IPS-15b (cell line): ENCODE results near the gene CHD5.

Experiments
- H3K27me3 ChIP-seq: one replicate; pipeline ENCODE4 v1.6.1; 2013; ENCODE audit warnings: low read length; ENCODE audit not compliant: control insufficient read depth, insufficient read depth
- H3K36me3 ChIP-seq: one replicate; pipeline ENCODE4 v1.6.1; 2013; ENCODE audit warnings: low read length; ENCODE audit not compliant: control insufficient read depth, insufficient read depth
- H3K4me1 ChIP-seq: one replicate; pipeline ENCODE4 v1.6.1; 2013; ENCODE audit warnings: mild to moderate bottlenecking, low read length; ENCODE audit not compliant: control insufficient read depth, insufficient read depth
- H3K4me3 ChIP-seq: one replicate; pipeline ENCODE4 v1.5.1; 2013; ENCODE audit warnings: low read depth, low read length
- H3K9ac ChIP-seq: one replicate; pipeline ENCODE4 v1.6.1; 2013; ENCODE audit warnings: low read depth, mild to moderate bottlenecking, low read length
- H3K9me3 ChIP-seq: one replicate; pipeline ENCODE4 v1.6.1; 2013; ENCODE audit warnings: mild to moderate bottlenecking, low read length; ENCODE audit not compliant: control insufficient read depth, insufficient read depth

The CHD5 gene

DNA sequence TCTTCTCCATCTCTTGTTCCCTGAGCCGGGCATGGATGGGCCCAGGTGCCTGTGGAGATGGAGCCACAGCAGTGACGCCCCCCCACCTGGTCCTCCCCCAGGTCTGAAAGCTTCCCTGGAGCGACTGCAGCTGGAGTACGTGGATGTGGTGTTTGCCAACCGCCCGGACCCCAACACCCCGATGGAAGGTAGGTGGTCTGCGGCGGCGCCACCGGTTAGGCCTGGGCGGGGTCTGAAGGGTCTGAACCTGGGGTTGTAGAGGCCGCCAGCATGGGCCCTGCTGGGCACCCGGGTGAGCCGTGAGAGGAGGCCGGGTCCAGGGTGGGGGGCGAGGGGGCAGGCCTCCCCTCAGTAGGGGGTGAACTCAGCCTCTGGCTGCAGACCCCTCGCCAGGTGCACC lies 89.8 kb downstream of the CHD5 start:
- no peak overlapping the region for H3K9ac ChIP-seq
- H3K27me3 ChIP-seq: no peaks in the 10 kb centered on the region
- peaks cover 2% of the 10 kb centered on the region for H3K36me3 ChIP-seq
- no peaks in the 10 kb centered on the region for H3K9me3 ChIP-seq
- H3K4me3 ChIP-seq: no peak overlapping the region
- H3K4me1 ChIP-seq: no peaks in the 10 kb centered on the region

GRCh38 chr1:6088956-6089355 lies 91.2 kb downstream of the CHD5 start:
- H3K27me3 ChIP-seq: no peaks in the 10 kb centered on the region
- no peaks in the 10 kb centered on the region for H3K9me3 ChIP-seq
- no peaks in the 10 kb centered on the region for H3K36me3 ChIP-seq
- H3K4me3 ChIP-seq: no peak overlapping the region
- H3K4me1 ChIP-seq: no peaks in the 10 kb centered on the region
- no peak overlapping the region for H3K9ac ChIP-seq

DNA sequence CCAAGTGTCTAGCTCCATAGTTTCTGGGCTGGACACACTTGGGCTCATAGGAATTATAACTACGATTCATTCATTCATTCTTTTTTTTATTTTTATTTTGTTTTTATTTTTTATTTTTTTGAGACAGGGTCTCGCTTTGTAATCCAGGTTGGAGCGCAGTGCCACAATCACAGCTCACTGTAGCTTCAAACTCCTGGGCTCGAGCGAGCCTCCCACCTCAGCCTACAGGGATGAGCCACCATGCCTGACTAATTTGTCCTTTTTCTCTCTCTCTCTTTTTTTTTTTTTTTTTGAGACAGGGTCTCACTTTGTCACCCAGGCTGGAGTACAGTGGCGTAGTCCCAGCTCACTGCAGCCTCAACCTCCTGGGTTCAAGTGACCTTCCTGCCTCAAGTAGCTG lies 92.2 kb downstream of the CHD5 start:
- no peaks in the 10 kb centered on the region for H3K4me1 ChIP-seq
- no peaks in the 10 kb centered on the region for H3K36me3 ChIP-seq
- H3K4me3 ChIP-seq: no peak overlapping the region
- H3K27me3 ChIP-seq: no peaks in the 10 kb centered on the region
- no peaks in the 10 kb centered on the region for H3K9me3 ChIP-seq
- H3K9ac ChIP-seq: no peak overlapping the region

DNA sequence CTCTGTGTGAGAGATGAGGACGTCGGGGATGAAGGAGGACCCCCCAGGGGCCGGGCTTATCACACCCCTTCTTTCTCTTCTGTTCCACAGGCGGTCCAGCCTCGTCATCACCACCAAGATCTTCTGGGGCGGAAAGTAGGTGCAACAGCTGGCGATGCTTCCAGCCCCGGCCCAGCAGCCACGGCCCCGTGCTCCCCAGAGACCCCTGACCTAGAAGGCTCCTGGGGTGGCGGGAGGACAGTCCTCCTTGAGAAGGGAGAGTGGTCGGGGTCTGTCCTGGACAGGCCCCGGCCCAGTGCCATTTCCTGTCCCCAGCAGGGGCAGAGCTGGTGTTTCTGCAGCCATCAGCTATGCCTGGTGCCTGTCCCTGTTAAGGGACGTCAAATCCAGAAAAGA lies 92.7 kb downstream of the CHD5 start:
- H3K4me3 ChIP-seq: no peak overlapping the region
- H3K9ac ChIP-seq: no peak overlapping the region
- H3K36me3 ChIP-seq: no peaks in the 10 kb centered on the region
- H3K27me3 ChIP-seq: no peaks in the 10 kb centered on the region
- H3K4me1 ChIP-seq: no peaks in the 10 kb centered on the region
- no peaks in the 10 kb centered on the region for H3K9me3 ChIP-seq

DNA sequence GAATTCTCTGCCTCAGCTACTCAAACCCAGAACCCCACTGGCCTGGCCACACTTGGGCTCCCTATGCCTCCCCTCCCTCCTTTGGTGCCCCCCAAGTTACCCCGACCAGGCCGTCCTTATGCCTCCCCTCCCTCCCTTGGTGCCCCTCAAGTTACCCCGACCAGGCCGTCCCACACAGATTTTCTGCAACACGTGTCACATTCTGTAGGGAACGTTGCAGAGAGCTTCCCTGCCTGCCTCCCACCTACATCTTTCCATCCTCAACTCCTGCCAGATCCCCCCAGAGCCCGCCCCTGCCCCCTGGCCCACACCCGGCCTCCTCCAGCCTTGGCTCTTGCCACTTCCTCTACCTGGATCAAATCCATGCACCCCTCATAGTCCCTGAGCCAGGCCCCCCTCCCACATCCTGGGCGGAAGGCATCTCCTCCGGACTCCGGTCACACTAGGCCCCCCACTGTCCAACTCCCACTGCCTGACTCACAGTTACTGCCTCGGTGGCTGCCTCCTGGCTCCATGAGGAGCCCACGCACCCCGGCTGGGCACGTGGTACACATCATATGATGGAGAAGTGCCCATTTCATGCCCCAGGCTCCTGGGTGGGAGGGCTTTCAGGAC lies 93.3 kb downstream of the CHD5 start:
- Histone ChIP-seq H3K9me3 (no peaks in the 10 kb centered on the region), H3K27me3 (no peaks in the 10 kb centered on the region), H3K4me1 (no peaks in the 10 kb centered on the region), H3K36me3 (no peaks in the 10 kb centered on the region), H3K9ac (no peak overlapping the region), H3K4me3 (no peak overlapping the region)

GRCh38 chr1:6086358-6086757 lies 93.8 kb downstream of the CHD5 start:
- no peaks in the 10 kb centered on the region for H3K9me3 ChIP-seq
- no peaks in the 10 kb centered on the region for H3K27me3 ChIP-seq
- no peaks in the 10 kb centered on the region for H3K36me3 ChIP-seq
- no peaks in the 10 kb centered on the region for H3K4me1 ChIP-seq
- no peak overlapping the region for H3K9ac ChIP-seq
- no peak overlapping the region for H3K4me3 ChIP-seq

DNA sequence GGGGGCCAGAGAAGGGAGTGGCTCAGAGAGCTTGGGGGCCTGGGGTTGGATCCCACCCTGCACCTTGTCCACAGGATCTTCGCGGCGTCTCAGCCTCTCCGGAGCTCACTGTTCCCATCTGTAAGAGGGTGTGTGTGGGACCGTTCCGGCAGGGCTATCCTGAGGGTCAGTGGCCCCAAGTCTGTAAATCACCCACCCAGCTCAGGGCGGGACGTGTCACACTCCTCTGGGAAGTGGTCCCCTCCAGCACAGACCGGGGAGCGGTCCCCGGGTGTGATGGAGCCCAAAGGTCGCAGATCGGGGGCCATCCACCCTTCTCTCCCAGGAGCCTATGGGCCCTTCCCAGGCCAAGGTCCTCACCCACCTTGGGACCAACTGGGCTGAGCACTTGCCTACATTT lies 94.5 kb downstream of the CHD5 start:
- H3K36me3 ChIP-seq: no peaks in the 10 kb centered on the region
- no peak overlapping the region for H3K4me3 ChIP-seq

DNA sequence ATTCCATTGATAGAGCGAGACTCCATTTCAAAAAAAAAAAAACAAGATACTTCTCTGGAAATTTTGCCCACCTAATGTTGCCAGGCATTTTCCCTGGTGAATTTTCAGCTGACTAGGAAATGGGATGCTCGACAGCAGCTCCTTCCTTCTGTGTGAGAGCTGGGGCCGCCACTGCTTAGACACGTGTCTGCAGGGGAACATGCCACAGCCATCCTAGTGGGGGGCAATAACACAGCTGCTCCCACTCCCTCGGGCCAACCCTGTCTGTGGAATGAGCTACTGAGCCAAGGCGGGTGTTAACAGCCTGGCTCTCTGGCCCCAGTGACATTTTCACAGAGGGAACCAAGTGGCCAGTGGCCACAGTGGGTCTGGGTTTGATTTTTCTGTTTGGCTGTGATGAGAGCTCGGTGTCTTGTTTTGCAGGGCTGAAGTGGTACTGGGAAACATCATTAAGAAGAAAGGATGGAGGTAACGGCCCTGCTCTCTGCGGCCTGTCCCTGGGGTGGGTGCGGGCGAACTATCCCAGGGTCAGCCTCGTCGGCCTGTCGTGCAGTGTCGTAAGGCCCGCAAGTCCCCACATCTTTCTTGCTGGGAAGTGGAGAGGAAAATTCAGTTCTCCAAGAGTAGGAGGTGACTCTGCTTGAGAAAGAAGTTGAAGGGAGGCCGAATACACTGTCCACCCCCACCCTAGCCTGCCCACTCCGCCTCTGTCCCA lies 95.2 kb downstream of the CHD5 start:
- no peaks in the 10 kb centered on the region for H3K4me1 ChIP-seq
- H3K36me3 ChIP-seq: no peaks in the 10 kb centered on the region
- no peaks in the 10 kb centered on the region for H3K27me3 ChIP-seq
- H3K4me3 ChIP-seq: no peak overlapping the region
- H3K9me3 ChIP-seq: no peaks in the 10 kb centered on the region
- no peak overlapping the region for H3K9ac ChIP-seq

More for the DNA sequence above, 94.5 kb downstream of the CHD5 start:
- H3K9ac ChIP-seq: no peak overlapping the region
- no peaks in the 10 kb centered on the region for H3K9me3 ChIP-seq
- H3K4me1 ChIP-seq: no peaks in the 10 kb centered on the region
- H3K27me3 ChIP-seq: no peaks in the 10 kb centered on the region

DNA sequence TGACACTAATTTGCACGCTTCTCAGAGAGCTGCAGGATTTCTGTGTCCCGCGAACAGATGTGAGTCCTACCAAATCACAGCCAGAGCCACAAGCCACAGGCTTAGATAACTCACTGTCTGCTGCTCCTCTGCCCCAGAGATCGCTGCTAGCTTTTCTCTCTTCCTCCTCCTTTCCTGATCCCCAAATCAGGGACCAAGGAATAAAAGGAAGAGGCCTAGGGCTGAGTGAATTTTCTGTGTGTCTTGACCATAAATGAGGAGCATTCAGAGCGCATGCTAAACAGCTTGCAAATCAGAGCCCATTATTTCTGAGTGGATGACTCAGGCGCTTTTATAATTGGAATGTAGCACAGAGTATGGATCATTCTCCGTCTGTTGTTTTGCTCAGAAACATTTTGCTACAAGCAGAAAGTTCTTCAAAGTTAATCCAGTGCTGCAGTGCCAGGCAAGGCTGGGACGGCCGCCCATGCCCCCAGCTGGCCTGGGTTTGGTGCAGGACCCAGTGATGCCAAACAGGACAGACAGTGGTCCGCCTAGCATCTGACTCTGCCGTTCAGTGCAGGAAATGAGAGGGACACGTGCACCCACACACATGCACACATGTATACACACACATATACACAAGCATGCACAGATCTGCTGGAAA lies 96.2 kb downstream of the CHD5 start:
- Histone ChIP-seq H3K4me1 (no peaks in the 10 kb centered on the region), H3K9me3 (no peaks in the 10 kb centered on the region), H3K9ac (peak overlapping the region; percentile 12), H3K36me3 (no peaks in the 10 kb centered on the region), H3K4me3 (no peak overlapping the region), H3K27me3 (no peaks in the 10 kb centered on the region)

GRCh38 chr1:6083385-6083784 lies 96.7 kb downstream of the CHD5 start:
- no peaks in the 10 kb centered on the region for H3K36me3 ChIP-seq
- no peaks in the 10 kb centered on the region for H3K27me3 ChIP-seq
- no peaks in the 10 kb centered on the region for H3K9me3 ChIP-seq
- no peak overlapping the region for H3K9ac ChIP-seq
- H3K4me1 ChIP-seq: no peaks in the 10 kb centered on the region
- H3K4me3 ChIP-seq: no peak overlapping the region

DNA sequence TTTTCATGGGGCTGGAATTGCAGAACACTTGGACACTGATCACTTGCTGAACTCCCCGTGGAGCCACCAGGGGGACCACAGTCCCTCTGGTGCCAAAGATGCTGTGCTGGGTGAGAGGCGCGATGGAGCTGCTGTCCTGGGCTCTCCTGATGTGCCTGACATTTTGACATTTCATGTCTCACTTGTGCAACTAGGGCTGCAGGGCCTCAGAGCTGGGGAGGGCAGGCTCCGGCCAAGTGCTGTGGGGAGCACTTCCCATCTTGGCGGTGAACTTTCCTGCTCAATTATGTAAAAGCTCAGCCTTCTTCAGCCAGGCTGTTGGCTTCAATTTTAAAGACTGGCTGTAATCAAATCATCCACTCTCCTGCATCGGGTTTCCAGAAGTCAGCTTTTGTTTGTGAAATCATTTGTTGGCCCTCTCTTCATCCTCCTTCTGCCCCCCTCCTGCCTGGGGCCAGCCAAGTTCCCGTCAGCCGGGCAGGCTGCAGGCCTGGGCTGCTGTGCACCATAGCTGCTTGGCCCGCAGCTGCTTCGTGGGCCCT lies 97.6 kb downstream of the CHD5 start:
- no peaks in the 10 kb centered on the region for H3K27me3 ChIP-seq

DNA sequence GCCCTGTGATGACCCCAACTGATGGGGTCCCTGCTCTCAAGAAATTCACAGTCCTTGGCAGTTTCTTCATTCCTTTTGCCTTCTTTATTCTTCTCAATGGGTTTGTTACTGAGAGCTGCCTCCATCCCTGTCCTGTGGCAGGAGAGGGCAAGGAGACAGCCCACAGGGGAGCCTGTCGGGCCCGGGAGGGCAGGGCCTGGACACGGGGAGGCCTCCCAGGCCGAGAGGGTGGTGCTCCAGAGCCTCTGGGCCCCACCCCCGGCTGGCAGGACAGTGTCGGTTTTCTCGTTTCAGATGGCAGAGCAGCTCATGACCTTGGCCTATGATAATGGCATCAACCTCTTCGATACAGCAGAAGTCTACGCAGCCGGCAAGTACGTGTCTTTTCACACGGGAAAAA lies 98.2 kb downstream of the CHD5 start:
- H3K9me3 ChIP-seq: no peaks in the 10 kb centered on the region
- H3K36me3 ChIP-seq: no peaks in the 10 kb centered on the region
- H3K27me3 ChIP-seq: no peaks in the 10 kb centered on the region
- H3K4me1 ChIP-seq: no peaks in the 10 kb centered on the region
- H3K9ac ChIP-seq: no peak overlapping the region
- H3K4me3 ChIP-seq: no peak overlapping the region

More for the DNA sequence above, 97.6 kb downstream of the CHD5 start:
- H3K9ac ChIP-seq: no peak overlapping the region
- no peaks in the 10 kb centered on the region for H3K36me3 ChIP-seq
- H3K4me3 ChIP-seq: no peak overlapping the region
- H3K9me3 ChIP-seq: no peaks in the 10 kb centered on the region
- H3K4me1 ChIP-seq: no peaks in the 10 kb centered on the region
